ENCODE data around the gene PFKFB3.
A peak's percentile ranks its signal among the peaks of the same experiment; 100 is the strongest.

The PFKFB3 gene

GRCh38 chr10:6230315-6230714 is 27.6 kb downstream of the PFKFB3 start:
- POLR2A ChIA-PET, result no interaction called here
- Histone ChIP-seq H3K4me3 (ENCODE audit: low read depth, low read length) (no peak overlapping the region), H3K27ac (ENCODE audit: extremely low read depth, low read depth, low read length) (no peak overlapping the region), H3K36me3 (ENCODE audit: control insufficient read depth in 2 of 2, insufficient read depth in 1 of 2, low read length in 2 of 2) (peaks cover 3 to 87% of the 10 kb centered on the region in 2 experiments; a peak in 2 of 3 replicates), H3K9me3 (ENCODE audit: control insufficient read depth, insufficient read depth, low read depth, low read length) (no peaks in the 10 kb centered on the region), H3K4me1 (ENCODE audit: control insufficient read depth, insufficient read depth, low read length) (no peaks in the 10 kb centered on the region)
- TF ChIP-seq ZNF776 (tag by site-specific recombination; IDR thresholded peaks at IDR 0.05; ENCODE audit: borderline replicate concordance) (no peak), ZNF791 (tag by site-specific recombination; IDR thresholded peaks at IDR 0.05) (no peak), ZNF223 (tag by site-specific recombination; IDR thresholded peaks at IDR 0.05) (no peak)
- TF ChIP-seq, protein P1, sequence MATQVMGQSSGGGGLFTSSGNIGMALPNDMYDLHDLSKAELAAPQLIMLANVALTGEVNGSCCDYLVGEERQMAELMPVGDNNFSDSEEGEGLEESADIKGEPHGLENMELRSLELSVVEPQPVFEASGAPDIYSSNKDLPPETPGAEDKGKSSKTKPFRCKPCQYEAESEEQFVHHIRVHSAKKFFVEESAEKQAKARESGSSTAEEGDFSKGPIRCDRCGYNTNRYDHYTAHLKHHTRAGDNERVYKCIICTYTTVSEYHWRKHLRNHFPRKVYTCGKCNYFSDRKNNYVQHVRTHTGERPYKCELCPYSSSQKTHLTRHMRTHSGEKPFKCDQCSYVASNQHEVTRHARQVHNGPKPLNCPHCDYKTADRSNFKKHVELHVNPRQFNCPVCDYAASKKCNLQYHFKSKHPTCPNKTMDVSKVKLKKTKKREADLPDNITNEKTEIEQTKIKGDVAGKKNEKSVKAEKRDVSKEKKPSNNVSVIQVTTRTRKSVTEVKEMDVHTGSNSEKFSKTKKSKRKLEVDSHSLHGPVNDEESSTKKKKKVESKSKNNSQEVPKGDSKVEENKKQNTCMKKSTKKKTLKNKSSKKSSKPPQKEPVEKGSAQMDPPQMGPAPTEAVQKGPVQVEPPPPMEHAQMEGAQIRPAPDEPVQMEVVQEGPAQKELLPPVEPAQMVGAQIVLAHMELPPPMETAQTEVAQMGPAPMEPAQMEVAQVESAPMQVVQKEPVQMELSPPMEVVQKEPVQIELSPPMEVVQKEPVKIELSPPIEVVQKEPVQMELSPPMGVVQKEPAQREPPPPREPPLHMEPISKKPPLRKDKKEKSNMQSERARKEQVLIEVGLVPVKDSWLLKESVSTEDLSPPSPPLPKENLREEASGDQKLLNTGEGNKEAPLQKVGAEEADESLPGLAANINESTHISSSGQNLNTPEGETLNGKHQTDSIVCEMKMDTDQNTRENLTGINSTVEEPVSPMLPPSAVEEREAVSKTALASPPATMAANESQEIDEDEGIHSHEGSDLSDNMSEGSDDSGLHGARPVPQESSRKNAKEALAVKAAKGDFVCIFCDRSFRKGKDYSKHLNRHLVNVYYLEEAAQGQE (tag by site-specific recombination; IDR thresholded peaks at IDR 0.05), result no peak
- TF ChIP-seq, protein P2, sequence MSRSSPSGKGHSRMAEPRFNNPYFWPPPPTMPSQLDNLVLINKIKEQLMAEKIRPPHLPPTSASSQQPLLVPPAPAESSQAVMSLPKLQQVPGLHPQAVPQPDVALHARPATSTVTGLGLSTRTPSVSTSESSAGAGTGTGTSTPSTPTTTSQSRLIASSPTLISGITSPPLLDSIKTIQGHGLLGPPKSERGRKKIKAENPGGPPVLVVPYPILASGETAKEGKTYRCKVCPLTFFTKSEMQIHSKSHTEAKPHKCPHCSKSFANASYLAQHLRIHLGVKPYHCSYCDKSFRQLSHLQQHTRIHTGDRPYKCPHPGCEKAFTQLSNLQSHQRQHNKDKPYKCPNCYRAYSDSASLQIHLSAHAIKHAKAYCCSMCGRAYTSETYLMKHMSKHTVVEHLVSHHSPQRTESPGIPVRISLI (tag by site-specific recombination; IDR thresholded peaks at IDR 0.05), result no peak
- CTCF ChIA-PET, result no interaction called here

DNA sequence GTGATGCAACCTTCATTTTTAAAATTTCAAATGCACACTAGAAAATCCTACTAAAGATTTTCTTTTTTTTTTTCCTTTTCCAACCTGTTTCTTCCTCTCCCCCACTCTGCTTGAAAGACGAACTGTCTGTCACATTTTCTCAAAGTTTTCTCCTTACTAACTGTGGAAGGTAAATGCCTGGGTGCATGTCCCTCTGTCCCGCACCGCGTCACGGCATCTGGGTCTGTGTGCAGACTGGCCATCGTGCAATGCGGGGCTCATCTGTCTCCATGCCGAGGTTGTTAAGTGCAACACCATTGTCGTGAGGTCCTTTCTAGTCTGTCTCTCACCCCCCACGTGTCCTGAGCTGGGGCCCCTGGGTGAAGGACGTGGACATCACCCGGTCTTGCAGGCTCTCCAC is 28.4 kb downstream of the PFKFB3 start:
- Histone ChIP-seq H3K4me1 (ENCODE audit: control insufficient read depth, insufficient read depth, low read length) (no peaks in the 10 kb centered on the region), H3K36me3 (ENCODE audit: control insufficient read depth in 2 of 2, insufficient read depth in 1 of 2, low read length in 2 of 2) (peaks cover 3 to 79% of the 10 kb centered on the region in 2 experiments; a peak in 2 of 3 replicates), H3K9me3 (ENCODE audit: control insufficient read depth, insufficient read depth, low read depth, low read length) (no peaks in the 10 kb centered on the region), H3K27ac (ENCODE audit: extremely low read depth, low read depth, low read length) (no peak overlapping the region), H3K4me3 (ENCODE audit: low read depth, low read length) (no peak overlapping the region)
- TF ChIP-seq FEZF1 (tag by site-specific recombination; IDR thresholded peaks at IDR 0.05) (no peak), WT1 (tag by site-specific recombination; IDR thresholded peaks at IDR 0.05) (no peak), ZNF175 (tag by site-specific recombination; IDR thresholded peaks at IDR 0.05) (no peak), ZNF423 (tag by site-specific recombination; IDR thresholded peaks at IDR 0.05) (no peak), ZNF248 (tag by site-specific recombination; IDR thresholded peaks at IDR 0.05) (no peak), ZNF791 (tag by site-specific recombination; IDR thresholded peaks at IDR 0.05) (no peak), BCL11A (tag by site-specific recombination; IDR thresholded peaks at IDR 0.05; ENCODE audit: low read depth) (no peak), ZBTB20 (tag by site-specific recombination; IDR thresholded peaks at IDR 0.05) (no peak)
- TF ChIP-seq, protein P1 (tag by site-specific recombination; IDR thresholded peaks at IDR 0.05), result no peak
- CTCF ChIA-PET, result no interaction called here
- POLR2A ChIA-PET, result no interaction called here

DNA sequence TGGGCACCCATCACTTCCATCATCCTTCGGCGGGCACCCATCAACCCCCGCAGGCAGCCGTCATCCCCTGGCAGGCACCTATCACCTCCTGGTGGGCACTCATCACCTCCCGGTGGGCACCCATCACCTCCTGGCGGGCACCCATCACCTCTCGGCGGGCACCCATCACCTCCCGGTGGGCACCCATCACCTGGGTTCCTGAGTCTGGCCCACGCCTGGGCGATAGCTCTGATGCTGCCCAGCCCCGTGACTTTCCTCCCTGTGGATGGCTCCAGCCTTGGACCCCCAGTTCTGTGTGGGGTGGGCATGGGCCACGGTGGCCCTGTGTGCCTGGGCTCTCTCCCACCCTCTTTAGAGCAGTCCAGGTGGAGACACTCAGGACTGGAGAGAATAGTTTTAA is 29.0 kb downstream of the PFKFB3 start:
- Histone ChIP-seq H3K27ac (ENCODE audit: extremely low read depth, low read depth, low read length) (no peak overlapping the region), H3K36me3 (ENCODE audit: control insufficient read depth in 2 of 2, insufficient read depth in 1 of 2, low read length in 2 of 2) (peaks cover 2 to 73% of the 10 kb centered on the region in 2 experiments; a peak in 2 of 3 replicates), H3K4me3 (ENCODE audit: low read depth, low read length) (no peak overlapping the region), H3K9me3 (ENCODE audit: control insufficient read depth, insufficient read depth, low read depth, low read length) (no peaks in the 10 kb centered on the region), H3K4me1 (ENCODE audit: control insufficient read depth, insufficient read depth, low read length) (no peaks in the 10 kb centered on the region)
- CTCF ChIA-PET, result no interaction called here
- POLR2A ChIA-PET, result no interaction called here
- no peak for TF ChIP-seq ZNF223 (tag by site-specific recombination; IDR thresholded peaks at IDR 0.05)
- TF ChIP-seq, protein P3, sequence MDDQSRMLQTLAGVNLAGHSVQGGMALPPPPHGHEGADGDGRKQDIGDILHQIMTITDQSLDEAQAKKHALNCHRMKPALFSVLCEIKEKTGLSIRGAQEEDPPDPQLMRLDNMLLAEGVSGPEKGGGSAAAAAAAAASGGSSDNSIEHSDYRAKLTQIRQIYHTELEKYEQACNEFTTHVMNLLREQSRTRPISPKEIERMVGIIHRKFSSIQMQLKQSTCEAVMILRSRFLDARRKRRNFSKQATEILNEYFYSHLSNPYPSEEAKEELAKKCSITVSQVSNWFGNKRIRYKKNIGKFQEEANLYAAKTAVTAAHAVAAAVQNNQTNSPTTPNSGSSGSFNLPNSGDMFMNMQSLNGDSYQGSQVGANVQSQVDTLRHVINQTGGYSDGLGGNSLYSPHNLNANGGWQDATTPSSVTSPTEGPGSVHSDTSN (CRISPR knock-in tag; IDR thresholded peaks at IDR 0.05), result no peak
- no peak for TF ChIP-seq ZNF292 (tag by site-specific recombination; IDR thresholded peaks at IDR 0.05; ENCODE audit: borderline replicate concordance, low read depth)
- TF ChIP-seq ZNF157 (tag by site-specific recombination; IDR thresholded peaks at IDR 0.05), result no peak
- TF ChIP-seq OSR2 (tag by site-specific recombination; IDR thresholded peaks at IDR 0.05), result no peak
- TF ChIP-seq ZBTB44 (tag by site-specific recombination; IDR thresholded peaks at IDR 0.05), result no peak
- TF ChIP-seq HIC1 (tag by site-specific recombination; IDR thresholded peaks at IDR 0.05), result peak; percentile 49; the same call in 1 of the 2 replicates
